SHP77 (cell line): ENCODE data around the gene COL21A1.
"Not testable (repeated sequence)": the region's sequence is repeated elsewhere in the genome, so short reads cannot be mapped to it uniquely, and the experiment has no call there.

Experiments used
- DNase-seq, 2 experiments: peaks; one replicate each; lab custom pipeline; 2025; lab: John Stamatoyannopoulos, UW

Gene COL21A1

DNA sequence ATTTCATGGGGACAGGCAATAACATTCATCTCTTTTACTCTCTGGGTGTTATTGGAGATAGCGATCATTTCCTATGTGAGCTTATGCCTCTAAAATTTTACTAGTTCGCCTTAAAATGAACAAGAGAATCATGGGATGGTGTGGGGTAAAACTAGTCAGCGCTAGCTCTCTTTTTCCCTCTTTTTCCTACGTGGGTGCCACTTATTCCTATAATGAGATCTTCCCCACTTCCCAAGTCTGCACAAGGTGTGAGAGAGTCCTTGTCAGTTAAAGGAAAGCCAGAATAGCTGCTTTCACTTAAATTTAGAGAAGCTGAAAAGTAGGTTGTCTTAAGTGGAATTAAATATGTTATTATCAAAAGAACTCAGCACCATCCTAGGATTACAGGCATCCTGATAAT, 198.8 kb downstream of the COL21A1 start:
- no peak for DNase-seq

DNA sequence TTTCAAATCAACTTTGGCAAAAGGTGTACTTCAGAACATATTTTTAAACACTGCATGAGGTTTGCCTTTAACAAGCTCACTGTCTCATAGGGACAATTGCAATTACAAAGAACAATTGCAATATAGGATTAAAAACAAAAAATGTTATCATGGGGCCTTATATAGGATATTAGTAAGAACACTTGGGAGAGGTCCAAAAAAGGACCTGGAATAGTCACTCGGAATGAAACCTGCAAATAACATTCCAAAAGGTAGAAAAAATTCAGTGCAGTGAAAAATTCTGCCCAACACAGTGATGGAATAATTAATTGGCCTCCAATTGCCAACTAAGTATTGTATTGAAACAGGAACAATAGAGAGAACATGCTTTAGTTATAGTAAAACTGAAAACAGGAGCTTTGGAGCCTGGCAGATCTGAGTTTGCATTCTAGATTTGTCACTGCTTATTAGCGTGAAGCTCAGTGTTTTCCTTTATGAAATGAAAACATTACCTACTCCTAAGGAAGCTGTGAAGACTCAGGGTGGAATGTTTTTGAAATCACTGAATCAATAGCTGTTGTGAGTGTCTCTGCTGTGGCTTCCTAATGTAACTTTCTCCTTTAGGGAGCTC, 199.3 kb downstream of the COL21A1 start:
- no peak for DNase-seq

DNA sequence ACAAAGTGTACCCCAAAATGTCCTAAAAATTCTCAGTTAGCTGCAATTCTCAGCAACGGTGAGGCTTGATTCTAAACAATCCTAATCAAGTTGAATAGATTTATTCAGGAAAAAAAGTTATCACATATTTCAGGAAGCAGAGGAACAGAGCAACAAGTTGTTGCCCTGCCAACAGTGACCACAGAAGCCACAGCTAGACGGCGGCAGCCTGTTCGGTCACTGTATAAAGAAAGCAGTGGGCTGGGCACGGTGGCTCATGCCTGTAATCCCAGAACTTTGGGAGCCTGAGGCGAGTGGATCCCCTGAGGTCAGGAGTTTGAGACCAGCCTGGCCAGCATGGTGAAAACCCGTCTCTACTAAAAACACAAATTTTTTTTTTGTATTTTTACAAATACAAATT, 200.8 kb downstream of the COL21A1 start:
- DNase-seq: no peak

DNA sequence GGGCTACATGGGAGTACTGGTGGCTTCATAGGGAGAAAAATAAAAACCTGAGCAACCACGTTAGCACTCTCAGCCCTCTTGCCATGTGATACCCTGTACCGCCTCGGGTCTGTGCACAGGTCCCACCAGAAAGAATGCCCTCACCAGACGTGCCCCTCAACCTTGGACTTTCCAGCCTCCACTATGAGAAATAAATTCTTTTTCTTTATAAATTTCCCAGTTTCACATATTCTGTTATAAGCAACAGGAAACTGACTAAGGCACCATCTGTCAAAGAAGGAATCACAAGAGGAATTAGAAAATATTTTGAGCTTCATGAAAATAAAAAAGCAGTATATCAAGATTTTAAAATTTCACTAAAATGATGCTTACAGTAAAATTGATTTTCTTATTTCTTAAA, 203.6 kb downstream of the COL21A1 start:
- DNase-seq: no peak

DNA sequence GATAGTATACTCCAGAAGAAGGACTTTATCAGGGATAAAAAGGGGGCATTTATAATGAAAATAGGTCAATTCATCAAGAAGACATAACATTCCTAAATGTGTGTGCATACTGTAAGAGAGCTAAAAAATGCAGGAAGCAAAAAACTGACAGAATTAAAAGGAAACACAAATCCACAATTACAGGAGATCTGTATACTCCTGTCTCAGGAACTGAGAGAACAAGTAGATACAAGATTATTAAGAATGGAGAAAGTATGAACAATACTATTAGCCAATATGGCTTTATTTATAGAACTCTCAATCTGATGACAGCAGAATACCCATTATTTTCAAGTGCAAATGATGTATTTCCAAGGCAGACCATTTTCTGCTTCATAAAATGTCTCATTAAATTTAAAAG, 204.3 kb downstream of the COL21A1 start:
- DNase-seq: no peak

DNA sequence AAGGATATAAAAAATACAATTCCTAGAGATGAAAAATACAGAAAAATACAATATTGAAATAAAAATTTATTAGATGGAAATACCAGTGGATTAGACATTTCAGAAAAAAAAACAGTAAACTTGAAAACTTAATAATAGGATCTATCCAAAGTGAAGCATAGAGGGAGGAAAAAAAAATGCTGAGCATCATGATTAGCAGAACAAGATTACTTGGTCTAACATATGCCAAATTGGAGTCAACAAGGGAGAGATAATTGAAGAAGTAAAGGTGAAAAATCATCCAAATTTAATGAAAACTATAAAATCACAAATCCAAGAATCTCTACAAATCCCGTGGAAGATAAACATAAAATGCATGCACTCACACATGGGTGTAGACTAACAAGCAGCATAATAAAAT, 205.8 kb downstream of the COL21A1 start:
- no peak for DNase-seq

DNA sequence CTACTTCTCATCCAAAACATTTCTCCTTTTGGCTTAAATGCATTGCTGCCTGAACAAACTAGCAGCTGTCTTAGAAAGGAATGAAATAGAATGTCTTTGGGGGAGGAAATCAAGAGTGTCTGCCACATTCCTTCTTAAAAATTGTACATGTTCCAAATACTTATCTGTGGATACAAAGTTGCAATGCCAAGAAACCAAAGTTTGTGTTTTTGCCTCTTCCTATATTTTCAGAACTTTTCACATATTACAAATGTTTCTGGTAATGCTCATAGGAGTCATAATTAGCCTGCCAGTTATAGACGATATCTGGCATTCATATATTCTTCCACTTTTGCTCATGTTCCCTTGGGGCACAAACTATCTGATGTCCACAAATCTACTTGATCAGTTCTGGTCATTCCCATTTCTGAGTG, 206.5 kb downstream of the COL21A1 start:
- DNase-seq: no peak

DNA sequence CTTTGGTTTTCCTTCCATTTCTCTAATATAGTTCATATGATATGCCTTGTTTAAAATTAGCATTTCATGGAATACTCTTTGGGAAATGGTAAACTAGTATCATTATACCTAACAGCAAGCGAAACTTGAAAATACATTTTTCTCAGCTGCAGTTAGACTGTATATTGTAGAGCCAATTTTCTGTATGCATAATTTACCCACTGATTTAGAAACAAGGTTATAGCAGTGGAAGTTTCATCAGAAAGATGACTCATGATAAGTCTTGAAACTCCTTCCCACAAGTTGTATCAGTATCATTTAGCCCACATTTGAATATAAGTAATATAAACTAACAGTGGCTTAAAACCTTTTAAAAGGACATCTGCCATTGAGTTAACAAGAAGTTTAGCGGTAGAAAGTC, 207.2 kb downstream of the COL21A1 start:
- DNase-seq: no peak

DNA sequence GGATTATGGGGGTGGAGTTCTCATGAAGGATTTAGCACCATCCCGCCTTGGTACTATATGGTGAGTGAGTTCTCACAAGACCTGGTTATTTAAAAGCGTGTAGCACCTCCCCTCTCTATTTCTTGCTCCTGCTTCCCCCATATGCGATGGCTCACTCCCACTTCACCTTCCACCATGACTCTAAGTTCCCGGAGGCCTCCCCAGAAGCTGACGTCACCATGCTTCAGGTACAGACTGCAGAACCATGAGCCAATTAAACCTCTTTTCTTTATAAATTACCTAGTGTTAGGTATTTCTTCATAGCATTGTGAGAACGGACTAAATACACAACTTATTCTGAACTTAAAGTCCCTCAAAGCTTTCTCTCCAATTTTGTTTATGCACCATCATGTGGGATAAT, 208.6 kb downstream of the COL21A1 start:
- DNase-seq: no peak

DNA sequence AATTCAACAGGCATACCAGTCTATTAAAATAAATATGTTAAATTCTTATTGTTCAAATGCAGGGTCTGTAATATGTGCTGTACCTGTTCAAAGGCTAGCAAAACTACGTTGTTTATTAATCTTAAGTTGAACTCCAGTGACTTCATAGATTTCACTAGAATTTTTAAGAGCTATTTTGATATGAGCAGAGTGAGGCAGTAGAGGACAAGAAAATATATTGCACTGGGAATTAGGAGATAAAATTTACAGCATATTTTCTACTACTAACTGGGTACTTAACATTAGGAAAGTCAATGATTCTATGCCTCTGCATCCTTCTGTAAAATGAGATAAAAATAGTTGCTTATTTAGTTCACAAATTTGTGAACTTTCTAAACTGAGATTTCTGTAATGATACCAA, 209.8 kb downstream of the COL21A1 start:
- no peak for DNase-seq

DNA sequence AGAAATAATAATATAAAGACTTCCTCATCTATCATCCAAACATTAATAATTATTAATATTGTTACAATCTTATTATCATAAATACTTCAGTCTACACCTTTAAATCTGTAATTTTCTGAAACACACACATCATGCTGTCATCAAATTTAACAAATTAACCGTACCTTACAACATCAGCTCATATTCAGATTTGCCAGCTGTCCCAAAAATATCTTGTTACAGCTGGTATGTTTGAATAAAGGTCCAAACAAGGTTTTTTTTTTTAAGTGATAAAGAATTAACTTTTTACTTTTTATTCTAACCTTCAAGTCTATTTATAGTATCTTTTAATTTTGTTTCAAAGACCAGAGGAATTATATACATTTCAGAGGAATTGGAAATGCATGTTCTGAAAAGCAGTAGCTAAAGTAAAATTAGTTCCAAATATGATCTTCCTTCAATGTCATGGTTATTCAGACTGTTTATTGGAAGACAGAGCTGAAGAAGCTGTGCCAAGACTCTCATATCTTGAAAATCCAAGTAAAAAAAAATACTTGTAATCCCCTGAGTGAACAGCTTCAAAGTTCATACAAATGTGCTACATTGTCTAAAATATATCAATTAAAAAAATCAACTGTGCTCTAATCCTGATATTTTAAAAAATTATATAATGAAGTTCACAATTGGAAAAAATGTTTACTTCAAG, 210.3 kb downstream of the COL21A1 start:
- DNase-seq: no peak

DNA sequence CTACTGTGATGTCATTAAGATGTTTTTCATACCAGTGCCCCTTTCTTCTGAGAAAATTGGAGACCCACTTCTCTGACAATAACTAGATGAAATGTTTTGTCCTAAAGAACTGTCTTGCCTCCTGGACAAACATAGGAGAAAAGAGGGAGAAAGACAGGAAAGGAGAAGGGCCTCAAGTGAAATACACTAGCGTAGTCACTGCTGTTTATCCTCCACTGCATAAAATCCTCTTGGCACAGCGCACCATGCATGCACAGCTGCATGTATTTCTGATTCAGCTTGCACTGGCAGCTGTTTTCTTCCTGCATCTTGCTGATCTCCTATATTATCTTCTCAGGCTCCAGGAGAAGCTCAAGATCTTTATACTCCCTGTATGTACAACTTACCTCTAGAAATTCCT, 214.0 kb downstream of the COL21A1 start:
- no peak for DNase-seq

DNA sequence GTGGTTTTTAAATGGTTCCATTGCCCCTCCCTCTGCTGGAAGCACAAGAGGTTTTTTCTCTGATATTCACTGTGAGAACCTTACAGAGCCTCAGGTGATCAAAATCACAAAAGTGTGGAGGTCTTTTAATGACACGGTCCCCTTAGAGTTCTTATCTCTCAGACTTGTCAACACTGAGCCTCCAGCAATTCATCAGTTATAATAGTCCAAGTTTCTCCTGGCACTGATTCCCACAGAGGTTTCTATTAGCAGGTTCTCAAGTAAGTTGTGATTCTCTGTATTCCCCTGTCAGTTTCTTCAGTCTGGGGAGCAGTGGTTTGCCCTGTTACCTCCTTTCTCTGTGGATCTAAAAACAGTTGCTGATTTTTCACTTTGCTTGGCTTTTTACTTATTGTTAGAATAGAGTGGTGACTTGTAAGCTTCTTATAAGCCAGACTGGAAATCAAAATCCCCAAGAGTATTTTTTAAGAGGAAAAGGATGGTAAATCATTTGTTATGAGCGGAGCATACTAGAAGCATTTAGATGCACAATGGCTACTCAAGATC, 214.6 kb downstream of the COL21A1 start:
- DNase-seq: no peak

DNA sequence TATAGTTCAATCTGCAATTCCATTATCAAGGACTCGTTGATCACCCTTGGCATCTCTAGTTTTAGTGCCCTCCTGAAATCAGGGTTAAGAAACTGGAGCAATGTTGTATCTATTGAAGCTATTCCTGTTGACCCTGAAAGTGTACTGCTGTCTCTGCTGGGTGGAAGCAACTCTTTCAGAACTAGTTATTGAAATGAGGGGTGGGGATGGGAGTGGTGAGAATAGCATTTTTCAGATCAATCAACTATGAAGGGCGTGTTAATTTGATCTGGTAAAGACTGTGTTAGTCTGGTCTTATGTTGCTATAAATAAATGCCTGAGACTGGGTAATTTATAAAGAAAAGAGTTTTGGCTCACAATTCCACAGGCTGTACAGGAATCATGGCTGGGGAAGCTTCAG, 219.5 kb downstream of the COL21A1 start:
- DNase-seq: no peak

DNA sequence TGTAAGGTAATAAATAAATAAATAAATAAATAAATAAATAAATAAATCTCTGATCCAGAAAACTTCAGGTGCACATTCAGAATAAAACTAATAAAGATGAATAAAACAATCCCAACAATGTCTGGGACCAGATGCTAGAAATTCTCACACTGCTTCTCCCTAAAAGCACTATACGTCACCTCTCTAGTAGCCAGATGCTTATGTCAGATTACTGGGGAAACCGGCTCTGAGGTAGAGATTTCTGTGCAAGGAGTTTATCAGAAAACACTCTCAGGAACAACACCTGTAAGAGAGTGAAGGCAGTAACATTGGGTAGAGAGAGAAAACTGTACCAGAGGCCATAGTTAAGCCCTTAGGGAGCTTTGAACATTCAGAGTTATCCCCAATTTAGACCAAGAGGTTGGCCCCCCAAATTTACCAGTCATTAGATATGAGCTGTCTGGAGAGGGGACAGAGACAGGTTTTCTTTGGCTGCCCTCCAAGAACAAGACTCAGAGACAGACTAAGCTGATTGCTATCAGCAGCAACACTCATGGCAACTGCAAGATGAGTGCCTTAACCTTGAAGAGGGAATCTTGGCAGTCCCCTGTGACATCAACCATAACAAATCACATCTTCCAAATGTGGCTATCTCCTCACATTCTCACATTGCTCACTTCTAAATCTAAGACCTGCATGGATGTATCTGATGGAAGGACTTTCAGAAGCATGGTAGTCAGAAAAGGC, 220.8 kb downstream of the COL21A1 start:
- DNase-seq: no peak

DNA sequence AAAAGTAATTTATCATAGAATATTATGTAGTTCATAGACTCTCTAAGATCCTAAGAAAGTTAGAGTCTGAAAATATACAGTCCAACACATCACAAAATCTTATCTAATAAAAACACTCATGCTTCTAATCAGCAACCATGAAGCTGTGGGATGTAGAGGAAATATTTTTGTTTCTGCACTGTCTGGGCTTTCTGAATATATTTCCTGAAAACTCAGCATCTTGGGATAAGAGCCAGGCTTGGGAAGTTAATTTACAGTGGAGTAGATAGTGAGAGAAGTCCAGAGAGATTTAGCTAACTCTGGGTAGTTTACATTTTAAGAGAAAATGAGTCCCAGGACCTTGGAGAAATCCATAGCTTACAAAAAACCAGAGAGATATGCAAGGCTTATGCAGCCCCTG, 221.6 kb downstream of the COL21A1 start:
- no peak for DNase-seq

DNA sequence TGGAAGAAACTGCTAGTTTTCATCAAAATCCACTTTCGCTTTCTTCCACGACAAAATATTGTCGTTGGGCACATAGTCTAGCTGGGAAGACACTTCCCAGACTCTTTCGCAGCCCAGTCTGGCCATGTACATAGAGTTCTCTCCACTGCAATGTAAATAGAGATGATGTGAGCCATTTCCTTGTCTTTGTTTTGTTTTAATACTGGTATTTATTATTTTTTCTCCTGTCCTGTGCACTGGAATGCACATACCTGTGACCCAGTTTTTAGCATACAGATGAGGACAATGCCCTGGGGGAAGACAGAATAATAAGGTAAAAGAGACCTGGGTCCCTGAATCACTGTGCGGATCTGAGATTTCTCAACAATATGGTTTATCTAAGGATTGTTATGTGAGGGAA, 222.4 kb downstream of the COL21A1 start:
- no peak for DNase-seq

DNA sequence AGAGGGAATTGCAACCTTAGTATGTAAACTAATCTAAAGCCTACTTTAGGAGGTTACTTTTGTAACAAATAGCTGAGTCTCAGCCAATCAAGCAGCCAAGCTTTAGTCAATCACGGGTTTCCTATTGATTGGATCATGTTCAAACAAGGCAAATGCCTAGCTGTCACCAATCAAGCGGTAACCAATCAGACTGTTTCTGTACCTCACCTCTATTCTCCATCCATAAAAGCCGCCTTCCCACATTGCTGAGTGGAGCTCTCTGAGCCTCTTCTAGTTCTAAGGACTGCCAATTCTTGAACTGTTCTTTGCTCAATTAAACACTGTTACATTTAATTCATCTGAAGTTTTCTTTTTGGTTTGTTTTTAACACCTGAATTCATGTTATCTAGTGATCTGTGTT, 223.6 kb downstream of the COL21A1 start:
- no peak for DNase-seq

DNA sequence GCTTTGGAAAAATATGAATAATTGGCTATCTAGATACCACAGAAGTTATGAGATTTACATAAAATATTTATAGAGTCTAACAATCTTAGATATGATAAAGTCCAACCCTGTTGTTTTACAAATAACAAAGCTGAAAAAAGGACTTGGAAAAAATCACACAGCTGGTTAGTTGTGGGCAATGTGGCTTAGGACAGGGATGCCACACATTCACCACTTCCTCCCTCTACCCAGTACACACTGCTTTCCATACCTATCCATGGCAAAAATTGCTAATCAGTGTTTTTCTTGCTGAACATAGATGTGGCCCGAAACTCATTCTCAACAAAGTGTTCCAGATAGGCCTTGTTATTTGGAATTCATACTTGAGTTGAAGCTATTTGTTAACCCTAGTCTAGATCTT, 224.7 kb downstream of the COL21A1 start:
- no peak for DNase-seq

DNA sequence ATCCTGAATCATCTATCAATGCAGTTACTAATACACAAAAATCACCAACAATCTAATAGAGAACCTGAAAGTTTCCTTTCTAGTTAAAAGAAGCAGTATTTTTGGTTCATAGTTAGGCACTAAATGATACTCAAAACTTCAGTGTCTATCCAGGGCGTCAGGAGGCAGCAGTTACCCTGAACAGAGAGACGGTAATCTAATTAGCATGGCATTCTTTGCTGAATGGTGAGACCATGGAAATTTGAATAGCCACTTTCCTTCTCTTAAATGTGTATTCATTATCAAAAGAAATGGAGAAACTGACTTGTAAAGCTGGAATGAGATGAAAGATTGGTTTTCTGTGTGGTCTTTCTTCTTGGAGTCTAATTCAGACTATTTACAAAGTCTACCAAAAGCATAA, 225.4 kb downstream of the COL21A1 start:
- DNase-seq: no peak

DNA sequence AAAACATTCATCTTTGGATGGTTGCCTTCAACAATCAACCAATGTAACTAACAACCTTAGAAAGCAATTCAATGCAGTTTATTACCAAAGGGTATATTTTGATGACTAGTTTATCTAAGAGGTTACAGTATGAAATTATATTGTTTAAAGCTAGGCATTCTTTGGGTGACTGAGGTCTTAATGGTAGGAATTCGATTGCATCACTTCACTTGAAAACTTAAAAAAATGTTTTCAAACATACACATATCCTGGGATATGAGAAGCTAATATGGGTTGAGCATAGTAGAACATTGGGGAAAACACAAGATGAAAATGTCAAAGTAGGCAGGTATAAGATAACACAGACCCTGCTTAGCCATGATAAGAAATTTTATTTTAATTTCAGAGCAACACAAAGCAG, 227.4 kb downstream of the COL21A1 start:
- DNase-seq: no peak

DNA sequence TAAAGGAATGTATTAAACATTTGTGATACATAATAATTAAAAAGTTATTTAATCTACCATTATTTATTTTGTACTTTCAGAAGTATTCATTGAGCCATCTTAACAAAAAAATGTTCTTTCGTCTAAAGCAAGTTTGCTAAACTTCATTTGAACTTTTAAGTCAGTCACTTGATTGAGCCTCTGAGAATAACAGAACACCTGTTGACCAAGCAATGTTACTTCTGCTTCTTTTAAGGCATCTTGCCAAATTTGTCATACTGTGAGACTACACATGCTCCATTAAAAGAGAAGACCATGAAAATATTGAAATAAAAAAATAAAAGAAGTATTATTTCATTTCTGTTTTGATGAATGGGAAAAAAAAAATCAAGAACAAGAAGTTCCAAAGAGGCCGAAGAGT, 230.2 kb downstream of the COL21A1 start:
- no peak for DNase-seq

DNA sequence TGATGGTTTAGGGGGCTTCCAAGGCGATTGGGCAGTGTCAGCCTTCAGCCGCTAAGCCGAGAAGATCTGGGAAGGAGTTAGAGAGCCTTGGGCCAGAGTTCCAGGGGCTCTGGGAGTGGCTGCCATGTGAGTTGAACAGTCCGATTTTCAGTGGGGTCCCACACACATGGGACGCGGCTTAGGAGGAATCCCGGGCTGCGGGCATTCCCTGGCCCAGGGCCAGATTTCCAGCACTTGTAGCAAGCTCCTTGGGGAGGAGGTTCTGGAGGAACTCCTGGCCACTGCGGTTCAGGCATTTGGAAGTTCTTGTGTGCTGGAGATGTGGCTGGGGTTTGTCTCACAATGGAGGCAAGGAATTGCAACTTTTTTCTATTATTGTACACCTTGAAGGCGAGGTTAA, 233.3 kb downstream of the COL21A1 start:
- not testable (repeated sequence) for DNase-seq
